Activated CD4-positive, alpha-beta memory T cell treated with anti-CD3 and anti-CD28 coated beads, Interleukin-2, amount 10 ng/mL, durations not matched to agents 7 days and 5 days (primary cell): Measurements from ENCODE around the gene FASN. TPM values are rescaled to one million over a fixed set of nuclear protein-coding genes. Genes with fewer than 3 reads are reported as not detected.

Source experiments
- CTCF ChIA-PET: fragments of 350-600 bp; sonication (Branson Sonifier 250); formaldehyde crosslinking; loops from one replicate; lab custom pipeline; 2021; ENCODE audit warnings: antibody characterized with exemption, inconsistent platforms; lab: Charles Lee
- POLR2A ChIA-PET: fragments of 350-600 bp; sonication (Branson Sonifier 250); formaldehyde crosslinking; loops from one replicate; lab custom pipeline; 2021; ENCODE audit warnings: antibody characterized with exemption; lab: Charles Lee
- DNase-seq: peaks from one replicate; pipeline ENCODE4 v3.0.0-alpha.2; 2020
- H3K27ac Mint-ChIP-seq: one replicate; pipeline ENCODE4 v1.8.0; 2021; ENCODE audit warnings: mild to moderate bottlenecking, mixed read lengths
- H3K27me3 Mint-ChIP-seq: one replicate; pipeline ENCODE4 v1.8.0; 2021; ENCODE audit warnings: mixed read lengths
- H3K36me3 Mint-ChIP-seq: one replicate; pipeline ENCODE4 v1.8.0; 2021; ENCODE audit warnings: low read depth, mixed read lengths
- H3K4me1 Mint-ChIP-seq: one replicate; pipeline ENCODE4 v1.8.0; 2021; ENCODE audit warnings: mixed read lengths
- H3K4me3 Mint-ChIP-seq: one replicate; pipeline ENCODE4 v1.8.0; 2021; ENCODE audit warnings: mild to moderate bottlenecking, mixed read lengths
- H3K9me3 Mint-ChIP-seq: one replicate; pipeline ENCODE4 v1.8.0; 2021; ENCODE audit warnings: mixed read lengths
- total RNA-seq, 2 experiments: library from RNA; stranded (reverse); gene quantifications; one replicate each; pipeline ENCODE4 v1.2.3, GENCODE V29; 2021

The FASN gene
- total RNA-seq, 2 experiments from 2014 or later: 181 to 191 TPM

- ChIA-PET POLR2A (interaction anchor here (0.6 to 4.3 kb wide), 6 partner anchors 12 to 50 kb away, joined by 3 to 27 read pairs (median 4); partner anchors contain the start of genes DCXR and DUS1L), CTCF (interaction anchor here (2.0 kb wide), 1 partner anchor 14 kb away, joined by 9 read pairs; the partner anchor contains the start of gene DCXR)
- H3K4me1 Mint-ChIP-seq: peaks cover 25% of the 10 kb centered on the region
- H3K27me3 Mint-ChIP-seq: no peaks in the 10 kb centered on the region
- peak; percentile 85 for DNase-seq
- no peaks in the 10 kb centered on the region for H3K9me3 Mint-ChIP-seq
- peak within 1 kb of the TSS; percentile 78 for H3K27ac Mint-ChIP-seq
- H3K36me3 Mint-ChIP-seq: peaks cover 12% of the 10 kb centered on the region
- H3K4me3 Mint-ChIP-seq: peak within 1 kb of the TSS; percentile 84
Measured at GRCh38 chr17:82051776-82052637, 46.0 kb downstream of the FASN start, which contains the start of the genes GPS1 and RFNG. GPS1 (plus strand) TSS chr17:82051898; CDS start chr17:82051932, 34 bp downstream. RFNG (minus strand) TSS chr17:82051811; CDS start chr17:82051766, 45 bp downstream.

- Mint-ChIP-seq H3K4me1 (peaks cover 25% of the 10 kb centered on the region), H3K27ac (peak overlapping the region; percentile 78), H3K27me3 (no peaks in the 10 kb centered on the region), H3K9me3 (no peaks in the 10 kb centered on the region), H3K4me3 (peak overlapping the region; percentile 84), H3K36me3 (peaks cover 12% of the 10 kb centered on the region)
- POLR2A ChIA-PET: interaction anchor here (0.6 to 4.3 kb wide), 7 partner anchors 8 to 74 kb away, joined by 3 to 27 read pairs (median 4); partner anchors contain the start of genes DCXR and DUS1L
- CTCF ChIA-PET: interaction anchor here (1.7 kb wide), 1 partner anchor 13 kb away, joined by 5 read pairs; the partner anchor contains the start of gene DCXR
- DNase-seq: no peak
Measured at GRCh38 chr17:82050761-82051641, 47.0 kb downstream of the FASN start.

DNA sequence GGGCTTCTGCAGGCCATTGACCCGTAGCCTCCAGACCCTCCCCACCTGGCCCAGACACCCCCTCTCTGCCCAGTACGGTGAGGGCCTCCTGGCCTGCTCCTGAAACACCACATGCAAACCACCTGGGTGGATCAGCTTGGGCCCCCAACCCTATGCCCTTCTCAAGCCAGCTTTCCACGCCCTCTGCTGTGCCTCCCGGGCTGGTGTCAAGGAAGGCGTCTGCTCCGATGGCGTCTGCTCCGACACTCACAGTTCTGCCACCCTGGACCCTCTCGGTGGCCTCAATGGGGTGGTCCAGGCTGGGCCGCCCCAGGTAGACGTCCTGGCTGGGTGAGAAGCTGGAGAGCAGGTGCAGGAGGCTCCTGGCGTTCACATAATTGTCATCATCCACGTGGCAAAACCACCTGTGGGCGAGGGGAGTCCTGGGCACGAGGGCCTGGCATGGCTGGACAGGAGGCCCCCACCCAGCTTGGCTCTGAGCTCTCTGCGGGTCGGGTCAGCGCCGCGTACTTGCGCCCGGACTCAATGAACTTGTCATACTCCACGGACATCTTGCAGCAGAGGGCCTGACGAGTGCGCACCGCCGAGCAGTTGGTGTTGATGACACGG, 47.8 kb downstream of the FASN start:
- ChIA-PET POLR2A (interaction anchor here (0.6 to 4.3 kb wide), 6 partner anchors 8 to 73 kb away, joined by 3 to 27 read pairs (median 6); partner anchors contain the start of genes DCXR and DUS1L), CTCF (interaction anchor here (1.7 kb wide), 1 partner anchor 13 kb away, joined by 5 read pairs; the partner anchor contains the start of gene DCXR)
- H3K4me3 Mint-ChIP-seq: peak overlapping the region; percentile 84
- H3K36me3 Mint-ChIP-seq: peaks cover 11% of the 10 kb centered on the region
- no peaks in the 10 kb centered on the region for H3K27me3 Mint-ChIP-seq
- DNase-seq: no peak
- H3K9me3 Mint-ChIP-seq: no peaks in the 10 kb centered on the region
- H3K27ac Mint-ChIP-seq: peak overlapping the region; percentile 78
- peaks cover 25% of the 10 kb centered on the region for H3K4me1 Mint-ChIP-seq

- CTCF ChIA-PET: interaction anchor here (1.2 kb wide), 1 partner anchor 12 kb away, joined by 4 read pairs; the partner anchor contains the start of gene DCXR
- Mint-ChIP-seq H3K27me3 (no peaks in the 10 kb centered on the region), H3K9me3 (no peaks in the 10 kb centered on the region), H3K36me3 (peaks cover 5% of the 10 kb centered on the region), H3K4me1 (peaks cover 21% of the 10 kb centered on the region), H3K4me3 (no peak overlapping the region), H3K27ac (no peak overlapping the region)
- no peak for DNase-seq
- POLR2A ChIA-PET: interaction anchor here (1.4 to 4.3 kb wide), 3 partner anchors 9 to 19 kb away, joined by 3 to 27 read pairs (median 8); partner anchors contain the start of gene DCXR
Measured at GRCh38 chr17:82049521-82049971, 48.5 kb downstream of the FASN start.

DNA sequence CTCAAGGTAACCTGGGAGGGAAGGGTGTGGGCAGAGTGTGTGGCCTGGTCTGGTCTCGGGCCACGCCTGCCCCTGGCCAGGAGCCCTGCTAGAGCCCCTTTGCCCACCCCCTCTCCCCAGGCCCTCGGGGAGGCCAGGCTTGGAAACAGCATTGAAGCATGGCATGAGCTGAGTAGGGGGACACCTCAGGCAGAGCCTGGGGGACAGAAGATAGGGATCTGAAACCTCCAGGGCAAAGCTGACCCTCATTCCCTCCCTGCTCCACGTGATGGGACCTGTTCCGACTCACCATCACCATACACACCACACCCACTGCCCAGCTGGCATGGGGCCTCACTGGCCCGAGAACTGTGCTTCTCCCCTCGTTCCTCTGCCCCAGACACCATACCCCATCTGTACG, 48.9 kb downstream of the FASN start:
- H3K9me3 Mint-ChIP-seq: no peaks in the 10 kb centered on the region
- ChIA-PET CTCF (interaction anchor here (1.2 kb wide), 1 partner anchor 11 kb away, joined by 4 read pairs; the partner anchor contains the start of gene DCXR), POLR2A (interaction anchor here (4.3 kb wide), 1 partner anchor 11 kb away, joined by 27 read pairs; the partner anchor contains the start of gene DCXR)
- H3K4me3 Mint-ChIP-seq: peak overlapping the region; percentile 30
- H3K36me3 Mint-ChIP-seq: peaks cover 5% of the 10 kb centered on the region
- peaks cover 21% of the 10 kb centered on the region for H3K4me1 Mint-ChIP-seq
- no peaks in the 10 kb centered on the region for H3K27me3 Mint-ChIP-seq
- no peak for DNase-seq
- H3K27ac Mint-ChIP-seq: no peak overlapping the region

- ChIA-PET POLR2A (interaction anchor here (4.3 kb wide), 1 partner anchor 10 kb away, joined by 27 read pairs; the partner anchor contains the start of gene DCXR), CTCF (interaction anchor here (1.2 kb wide), 1 partner anchor 11 kb away, joined by 4 read pairs; the partner anchor contains the start of gene DCXR)
- H3K4me3 Mint-ChIP-seq: no peak overlapping the region
- DNase-seq: no peak
- H3K27me3 Mint-ChIP-seq: no peaks in the 10 kb centered on the region
- H3K27ac Mint-ChIP-seq: no peak overlapping the region
- H3K4me1 Mint-ChIP-seq: peaks cover 19% of the 10 kb centered on the region
- no peaks in the 10 kb centered on the region for H3K9me3 Mint-ChIP-seq
- peaks cover 5% of the 10 kb centered on the region for H3K36me3 Mint-ChIP-seq
Measured at GRCh38 chr17:82048571-82048971, 49.5 kb downstream of the FASN start.

- Mint-ChIP-seq H3K36me3 (peaks cover 5% of the 10 kb centered on the region), H3K9me3 (no peaks in the 10 kb centered on the region), H3K4me3 (no peak overlapping the region)
Measured at GRCh38 chr17:82047914-82048570, 50.0 kb downstream of the FASN start.

DNA sequence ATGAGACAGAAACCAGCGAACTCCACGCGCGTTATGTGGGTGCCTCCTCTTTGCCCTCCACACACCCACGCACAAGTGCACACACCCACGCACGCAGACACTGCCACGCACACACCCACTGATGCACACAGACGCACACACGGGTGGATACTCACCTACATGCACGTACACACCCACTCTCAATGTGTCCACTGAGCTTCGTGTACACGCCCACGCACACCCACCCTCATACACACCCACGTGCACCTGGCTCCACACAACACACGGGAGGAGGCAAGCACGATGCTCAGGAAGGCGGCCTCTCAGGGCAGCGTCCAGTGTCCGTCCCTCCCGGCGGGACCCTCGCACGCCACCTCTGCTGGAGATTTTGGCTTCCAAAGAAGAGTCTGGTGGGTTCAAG, 50.7 kb downstream of the FASN start:
- H3K9me3 Mint-ChIP-seq: no peaks in the 10 kb centered on the region
- H3K27me3 Mint-ChIP-seq: no peaks in the 10 kb centered on the region
- no peak for DNase-seq
- ChIA-PET CTCF (interaction anchor here (0.8 kb wide), 1 partner anchor 10 kb away, joined by 3 read pairs; the partner anchor contains the start of gene DCXR), POLR2A (no interaction called here)
- peaks cover 5% of the 10 kb centered on the region for H3K36me3 Mint-ChIP-seq
- peaks cover 9% of the 10 kb centered on the region for H3K4me1 Mint-ChIP-seq
- no peak overlapping the region for H3K4me3 Mint-ChIP-seq
- no peak overlapping the region for H3K27ac Mint-ChIP-seq

More at GRCh38 chr17:82047914-82048570, 50.0 kb downstream of the FASN start:
- DNase-seq: no peak
- CTCF ChIA-PET: interaction anchor here (0.8 kb wide), 1 partner anchor 11 kb away, joined by 3 read pairs; the partner anchor contains the start of gene DCXR
- Mint-ChIP-seq H3K27ac (no peak overlapping the region), H3K4me1 (peaks cover 14% of the 10 kb centered on the region), H3K27me3 (no peaks in the 10 kb centered on the region)
- POLR2A ChIA-PET: interaction anchor here (4.3 kb wide), 1 partner anchor 9 kb away, joined by 27 read pairs; the partner anchor contains the start of gene DCXR

GRCh38 chr17:82046903-82047302, 51.1 kb downstream of the FASN start:
- CTCF ChIA-PET: no interaction called here

GRCh38 chr17:82045936-82046484, 52.0 kb downstream of the FASN start:
- H3K27me3 Mint-ChIP-seq: no peaks in the 10 kb centered on the region
- H3K36me3 Mint-ChIP-seq: peaks cover 5% of the 10 kb centered on the region
- no peaks in the 10 kb centered on the region for H3K9me3 Mint-ChIP-seq
- no peak overlapping the region for H3K4me3 Mint-ChIP-seq
- CTCF ChIA-PET: interaction anchor here (1.0 kb wide), 1 partner anchor 8 kb away, joined by 3 read pairs; the partner anchor contains the start of gene DCXR
- POLR2A ChIA-PET: no interaction called here
- H3K27ac Mint-ChIP-seq: no peak overlapping the region
- no peak for DNase-seq
- H3K4me1 Mint-ChIP-seq: peaks cover 9% of the 10 kb centered on the region

More at GRCh38 chr17:82046903-82047302, 51.1 kb downstream of the FASN start:
- POLR2A ChIA-PET: no interaction called here
- Mint-ChIP-seq H3K27me3 (no peaks in the 10 kb centered on the region), H3K9me3 (no peaks in the 10 kb centered on the region), H3K4me3 (no peak overlapping the region), H3K36me3 (peaks cover 5% of the 10 kb centered on the region), H3K4me1 (peaks cover 9% of the 10 kb centered on the region), H3K27ac (no peak overlapping the region)
- DNase-seq: no peak

GRCh38 chr17:82043507-82043906, 54.5 kb downstream of the FASN start:
- DNase-seq: no peak
- CTCF ChIA-PET: interaction anchor here (1.1 kb wide), 1 partner anchor 84 kb away, joined by 3 read pairs; no protein-coding TSS in a partner anchor
- Mint-ChIP-seq H3K27ac (no peak overlapping the region), H3K4me1 (peaks cover 9% of the 10 kb centered on the region), H3K36me3 (peaks cover 5% of the 10 kb centered on the region), H3K9me3 (no peaks in the 10 kb centered on the region), H3K27me3 (no peaks in the 10 kb centered on the region), H3K4me3 (no peak overlapping the region)
- POLR2A ChIA-PET: no interaction called here
